Nephron (organoid): ENCODE data around the gene OBSCN.

Experiments
- H3K27ac Mint-ChIP-seq, 3 experiments: 2 replicates each; pipeline ENCODE4 v1.8.0; 2020; ENCODE audit warnings: mixed read lengths in 3 of 3, mild to moderate bottlenecking in 2 of 3, moderate library complexity in 1 of 3
- H3K27me3 Mint-ChIP-seq: 2 replicates; pipeline ENCODE4 v1.8.0; 2021; ENCODE audit warnings: low read depth, mild to moderate bottlenecking, moderate library complexity, mixed read lengths
- H3K36me3 Mint-ChIP-seq: 2 replicates; pipeline ENCODE4 v1.8.0; 2020; ENCODE audit warnings: low read depth, mixed read lengths
- H3K4me1 Mint-ChIP-seq: 2 replicates; pipeline ENCODE4 v1.8.0; 2020; ENCODE audit warnings: mixed read lengths
- H3K4me3 Mint-ChIP-seq, 3 experiments: 2 replicates each; pipeline ENCODE4 v1.8.0; 2020; ENCODE audit warnings: mild to moderate bottlenecking in 3 of 3, mixed read lengths in 3 of 3, moderate library complexity in 2 of 3
- H3K9me3 Mint-ChIP-seq: 2 replicates; pipeline ENCODE4 v1.8.0; 2020; ENCODE audit warnings: mixed read lengths
- TF ChIP-seq, protein P1 (sequence below), 3 experiments: fragments of 200-600 bp; sonication (generic); IDR thresholded peaks; one replicate each; pipeline ENCODE4 v1.5.0; 2021; ENCODE audit warnings: antibody characterized with exemption in 3 of 3; ENCODE audit not compliant: unreplicated experiment in 3 of 3

The OBSCN gene

GRCh38 chr1:228281631-228282328 lies 73.9 kb downstream of the OBSCN start:
- TF ChIP-seq, protein P1, sequence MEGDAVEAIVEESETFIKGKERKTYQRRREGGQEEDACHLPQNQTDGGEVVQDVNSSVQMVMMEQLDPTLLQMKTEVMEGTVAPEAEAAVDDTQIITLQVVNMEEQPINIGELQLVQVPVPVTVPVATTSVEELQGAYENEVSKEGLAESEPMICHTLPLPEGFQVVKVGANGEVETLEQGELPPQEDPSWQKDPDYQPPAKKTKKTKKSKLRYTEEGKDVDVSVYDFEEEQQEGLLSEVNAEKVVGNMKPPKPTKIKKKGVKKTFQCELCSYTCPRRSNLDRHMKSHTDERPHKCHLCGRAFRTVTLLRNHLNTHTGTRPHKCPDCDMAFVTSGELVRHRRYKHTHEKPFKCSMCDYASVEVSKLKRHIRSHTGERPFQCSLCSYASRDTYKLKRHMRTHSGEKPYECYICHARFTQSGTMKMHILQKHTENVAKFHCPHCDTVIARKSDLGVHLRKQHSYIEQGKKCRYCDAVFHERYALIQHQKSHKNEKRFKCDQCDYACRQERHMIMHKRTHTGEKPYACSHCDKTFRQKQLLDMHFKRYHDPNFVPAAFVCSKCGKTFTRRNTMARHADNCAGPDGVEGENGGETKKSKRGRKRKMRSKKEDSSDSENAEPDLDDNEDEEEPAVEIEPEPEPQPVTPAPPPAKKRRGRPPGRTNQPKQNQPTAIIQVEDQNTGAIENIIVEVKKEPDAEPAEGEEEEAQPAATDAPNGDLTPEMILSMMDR (IDR thresholded peaks at IDR 0.05; ENCODE audit: unreplicated experiment in 3 of 3) = no peak
- Mint-ChIP-seq H3K9me3 (no peaks in the 10 kb centered on the region), H3K27ac (no peak overlapping the region), H3K27me3 (no peaks in the 10 kb centered on the region), H3K4me3 (no peak overlapping the region), H3K36me3 (peaks cover 23% of the 10 kb centered on the region), H3K4me1 (no peaks in the 10 kb centered on the region)

GRCh38 chr1:228282329-228283042 lies 74.6 kb downstream of the OBSCN start:
- H3K27ac Mint-ChIP-seq = no peak overlapping the region
- no peak overlapping the region for H3K4me3 Mint-ChIP-seq
- H3K4me1 Mint-ChIP-seq = no peaks in the 10 kb centered on the region
- peaks cover 23% of the 10 kb centered on the region for H3K36me3 Mint-ChIP-seq
- no peaks in the 10 kb centered on the region for H3K27me3 Mint-ChIP-seq
- H3K9me3 Mint-ChIP-seq = no peaks in the 10 kb centered on the region
- TF ChIP-seq, protein P1 (IDR thresholded peaks at IDR 0.05; ENCODE audit: unreplicated experiment in 3 of 3) = no peak

- Mint-ChIP-seq H3K4me3 (no peak overlapping the region), H3K9me3 (no peaks in the 10 kb centered on the region), H3K27ac (no peak overlapping the region), H3K4me1 (no peaks in the 10 kb centered on the region), H3K27me3 (no peaks in the 10 kb centered on the region), H3K36me3 (peaks cover 23% of the 10 kb centered on the region)
- TF ChIP-seq, protein P1 (IDR thresholded peaks at IDR 0.05; ENCODE audit: unreplicated experiment in 3 of 3) = no peak
Observed at GRCh38 chr1:228283043-228283371, 75.2 kb downstream of the OBSCN start.

GRCh38 chr1:228283476-228284147 lies 75.8 kb downstream of the OBSCN start:
- H3K4me3 Mint-ChIP-seq = no peak overlapping the region
- H3K27me3 Mint-ChIP-seq = no peaks in the 10 kb centered on the region
- H3K4me1 Mint-ChIP-seq = no peaks in the 10 kb centered on the region
- H3K9me3 Mint-ChIP-seq = no peaks in the 10 kb centered on the region
- H3K36me3 Mint-ChIP-seq = peaks cover 27% of the 10 kb centered on the region
- TF ChIP-seq, protein P1 (IDR thresholded peaks at IDR 0.05; ENCODE audit: unreplicated experiment in 3 of 3) = no peak
- H3K27ac Mint-ChIP-seq = no peak overlapping the region

- Mint-ChIP-seq H3K9me3 (no peaks in the 10 kb centered on the region), H3K27ac (no peak overlapping the region), H3K27me3 (no peaks in the 10 kb centered on the region), H3K4me1 (no peaks in the 10 kb centered on the region), H3K36me3 (peaks cover 32% of the 10 kb centered on the region), H3K4me3 (no peak overlapping the region)
- TF ChIP-seq, protein P1 (IDR thresholded peaks at IDR 0.05; ENCODE audit: unreplicated experiment in 3 of 3) = no peak
Observed at GRCh38 chr1:228284148-228284495, 76.3 kb downstream of the OBSCN start.
